HCT116 (cell line): ENCODE results near the gene MCM8. TPM values are rescaled to one million over a fixed set of nuclear protein-coding genes. Genes with fewer than 3 reads are reported as not detected.

Experiments used
- ATAC-seq: fragments of 200-7000 bp; cut with Tn5 transposase; 2 replicates; pipeline ENCODE4 v1.9.1; 2020; ENCODE audit warnings: mild to moderate bottlenecking, moderate library complexity
- BruUV-seq: library from RNA; stranded (reverse); fragments of 400-500 nt; replicated peaks from 2 replicates; lab custom pipeline; 2021; lab: Mats Ljungman, UMichigan
- CTCF ChIA-PET: fragments of 300-600 bp; sonication (Branson Sonifier 250); formaldehyde crosslinking; loops from one replicate; lab custom pipeline; 2021; ENCODE audit warnings: antibody characterized with exemption; lab: Charles Lee
- POLR2A ChIA-PET: fragments of 300-600, 350-600 bp; sonication (Branson Sonifier 250); formaldehyde crosslinking; loops from one replicate; lab custom pipeline; 2021; ENCODE audit warnings: antibody characterized with exemption; lab: Charles Lee
- RAD21 ChIA-PET, 2 experiments: fragments of 300-600 bp; sonication (Branson Sonifier 250); formaldehyde crosslinking; loops; one replicate each; lab custom pipeline; 2023; ENCODE audit warnings: low total read pairs in 2 of 2; ENCODE audit not compliant: uncharacterized antibody in 2 of 2, unreplicated experiment in 2 of 2, low non-redundant PET in 1 of 2; lab: Charles Lee
- DNase-seq: peaks from one replicate; pipeline ENCODE4 v3.0.0-alpha.2; 2010; ENCODE audit warnings: low read depth, low spot score
- H2AFZ ChIP-seq: fragments of 200-600 bp; shearing (Covaris generic), sonication (generic); 2 replicates; pipeline ENCODE4 v1.6.1; 2017; ENCODE audit warnings: low read depth, mixed run types, mixed read lengths, antibody characterized with exemption, low read length; ENCODE audit not compliant: poor library complexity, severe bottlenecking
- H3K27ac ChIP-seq: 2 replicates; pipeline ENCODE4 v1.5.1; 2012; ENCODE audit warnings: low read depth, low read length
- H3K27me3 ChIP-seq: fragments of 200-600 bp; sonication (generic); 2 replicates; pipeline ENCODE4 v1.6.1; 2016; ENCODE audit warnings: mixed run types, low read length, mixed read lengths; ENCODE audit not compliant: insufficient read depth
- H3K36me3 ChIP-seq, 2 experiments: fragments of 200-500 bp in 1 of 2; fragments of 200-600 bp in 1 of 2; sonication (Bioruptor generic) in 1 of 2; sonication (generic) in 1 of 2; 2 replicates each; pipeline versions ENCODE4 v1.5.1 to v1.6.1; 2014 to 2016; ENCODE audit warnings: low read length in 2 of 2, inconsistent platforms in 1 of 2, mixed read lengths in 1 of 2, mixed run types in 1 of 2; ENCODE audit not compliant: insufficient read depth in 2 of 2, control insufficient read depth in 1 of 2
- H3K4me1 ChIP-seq, 2 experiments: fragments of 200-600 bp in 1 of 2; sonication (generic) in 1 of 2; 2 replicates each; pipeline versions ENCODE4 v1.5.1 to v1.6.1; 2012 to 2017; ENCODE audit warnings: low read length in 2 of 2, inconsistent platforms in 1 of 2, mild to moderate bottlenecking in 1 of 2, mixed read lengths in 1 of 2, mixed run types in 1 of 2, moderate library complexity in 1 of 2; ENCODE audit not compliant: insufficient read depth in 2 of 2, control insufficient read depth in 1 of 2
- H3K4me2 ChIP-seq: fragments of 200-600 bp; sonication (generic); 2 replicates; pipeline ENCODE4 v1.6.1; 2017; ENCODE audit warnings: mixed run types, low read length, mixed read lengths
- H3K4me3 ChIP-seq, 2 experiments: fragments of 200-600 bp in 1 of 2; sonication (generic) in 1 of 2; replicated peaks in 1 of 2; 2 replicates each; pipeline ENCODE4 v1.5.1; 2011 to 2016; ENCODE audit warnings: low read length in 2 of 2, control low read depth in 1 of 2, low read depth in 1 of 2, mild to moderate bottlenecking in 1 of 2, mixed read lengths in 1 of 2, mixed run types in 1 of 2
- H3K79me2 ChIP-seq: fragments of 200-600 bp; sonication (generic); 2 replicates; pipeline ENCODE4 v1.6.1; 2017; ENCODE audit warnings: mild to moderate bottlenecking, mixed run types, low read length, moderate library complexity, mixed read lengths; ENCODE audit not compliant: insufficient read depth
- H3K9ac ChIP-seq: fragments of 200-600 bp; sonication (generic); 2 replicates; pipeline ENCODE4 v1.6.1; 2016; ENCODE audit warnings: low read length, mixed read lengths
- H3K9me2 ChIP-seq: fragments of 200-600 bp; sonication (generic), shearing (Covaris generic); 2 replicates; pipeline ENCODE4 v1.6.1; 2017; ENCODE audit warnings: mixed run types, mild to moderate bottlenecking, moderate library complexity; ENCODE audit not compliant: insufficient read depth
- H3K9me3 ChIP-seq, 2 experiments: fragments of 200-500 bp in 1 of 2; fragments of 200-600 bp in 1 of 2; sonication (Bioruptor generic) in 1 of 2; sonication (generic) in 1 of 2; 2 replicates each; pipeline ENCODE4 v1.6.1; 2014 to 2017; ENCODE audit warnings: low read length in 2 of 2, mixed read lengths in 2 of 2, inconsistent platforms in 1 of 2, low read depth in 1 of 2, mild to moderate bottlenecking in 1 of 2, mixed run types in 1 of 2, moderate library complexity in 1 of 2; ENCODE audit not compliant: control insufficient read depth in 1 of 2, insufficient read depth in 1 of 2
- H4K20me1 ChIP-seq: fragments of 200-600 bp; sonication (generic), shearing (Covaris generic); 2 replicates; pipeline ENCODE4 v1.6.1; 2017; ENCODE audit warnings: mixed run types, mild to moderate bottlenecking, moderate library complexity; ENCODE audit not compliant: insufficient read depth
- CBX3 ChIP-seq: IDR thresholded peaks from 2 replicates; pipeline ENCODE4 v1.6.1; 2012; ENCODE audit warnings: low read depth
- CEBPB ChIP-seq: IDR thresholded peaks from 2 replicates; pipeline ENCODE4 v1.6.1; 2012; ENCODE audit warnings: low read depth
- EZH2 ChIP-seq: fragments of 200-600 bp; sonication (generic); IDR thresholded peaks from 2 replicates; pipeline ENCODE4 v1.6.1; 2017; ENCODE audit warnings: antibody characterized with exemption, mixed run types
- EZH2phosphoT487 ChIP-seq: fragments of 200-600 bp; IDR thresholded peaks from 2 replicates; pipeline ENCODE4 v1.6.1; 2018; ENCODE audit warnings: antibody characterized with exemption, borderline replicate concordance
- JUND ChIP-seq: IDR thresholded peaks from 2 replicates; pipeline ENCODE4 v1.6.1; 2012
- RAD21 ChIP-seq: IDR thresholded peaks from 2 replicates; pipeline ENCODE4 v1.6.1; 2012; ENCODE audit warnings: low read depth, mild to moderate bottlenecking
- REST ChIP-seq: IDR thresholded peaks from 2 replicates; pipeline ENCODE4 v1.6.1; 2012; ENCODE audit warnings: low read depth
- SIN3A ChIP-seq: IDR thresholded peaks from 2 replicates; pipeline ENCODE4 v1.6.1; 2012; ENCODE audit warnings: low read depth
- SP1 ChIP-seq: IDR thresholded peaks from 2 replicates; pipeline ENCODE4 v1.6.1; 2012; ENCODE audit warnings: low read depth
- SRF ChIP-seq: IDR thresholded peaks from 2 replicates; pipeline ENCODE4 v1.6.1; 2012; ENCODE audit warnings: low read depth
- YY1 ChIP-seq: IDR thresholded peaks from 2 replicates; pipeline ENCODE4 v1.6.1; 2011; ENCODE audit warnings: low read length, low read depth, moderate library complexity, mild to moderate bottlenecking; ENCODE audit not compliant: insufficient replicate concordance; ENCODE audit errors: extremely low read depth
- ZFX ChIP-seq: fragments of 450-650 bp; IDR thresholded peaks from 2 replicates; pipeline ENCODE4 v1.6.1; 2017
- ZNF274 ChIP-seq: fragments of 200-500 bp; sonication (Bioruptor generic); IDR thresholded peaks from 2 replicates; pipeline ENCODE4 v1.6.1; 2014; ENCODE audit warnings: mild to moderate bottlenecking, low read depth, low read length, inconsistent platforms
- intact Hi-C: fragments of 100-400 bp; cut with micrococcal nuclease; formaldehyde crosslinking; loops from 2 replicates; pipeline ENCODE4 v1.10.0; 2022
- total RNA-seq: library from RNA; stranded (reverse); gene quantifications from one replicate; pipeline ENCODE4 v1.2.1, GENCODE V29; 2021; ENCODE audit not compliant: unreplicated experiment
- TF ChIP-seq, protein P1 (sequence below): IDR thresholded peaks from 2 replicates; pipeline ENCODE4 v1.6.1; 2012
- TF ChIP-seq, protein P2 (sequence below), 3 experiments: fragments of 200-600 bp in 1 of 3; sonication (generic) in 1 of 3; IDR thresholded peaks in 2 of 3; conservative IDR thresholded peaks in 1 of 3; 2 replicates each; pipeline ENCODE4 v1.5.1; 2012 to 2017; ENCODE audit warnings: low read depth in 2 of 3, low read length in 2 of 3, antibody characterized with exemption in 1 of 3, borderline replicate concordance in 1 of 3, control low read depth in 1 of 3, mild to moderate bottlenecking in 1 of 3, mixed read lengths in 1 of 3, mixed run types in 1 of 3, moderate library complexity in 1 of 3; ENCODE audit not compliant: insufficient read depth in 1 of 3
- TF ChIP-seq, protein P3 (sequence below): IDR thresholded peaks from 2 replicates; pipeline ENCODE4 v1.6.1; 2012

Gene MCM8
- total RNA-seq, 1 experiment from 2014 or later: 21.9 TPM

DNA sequence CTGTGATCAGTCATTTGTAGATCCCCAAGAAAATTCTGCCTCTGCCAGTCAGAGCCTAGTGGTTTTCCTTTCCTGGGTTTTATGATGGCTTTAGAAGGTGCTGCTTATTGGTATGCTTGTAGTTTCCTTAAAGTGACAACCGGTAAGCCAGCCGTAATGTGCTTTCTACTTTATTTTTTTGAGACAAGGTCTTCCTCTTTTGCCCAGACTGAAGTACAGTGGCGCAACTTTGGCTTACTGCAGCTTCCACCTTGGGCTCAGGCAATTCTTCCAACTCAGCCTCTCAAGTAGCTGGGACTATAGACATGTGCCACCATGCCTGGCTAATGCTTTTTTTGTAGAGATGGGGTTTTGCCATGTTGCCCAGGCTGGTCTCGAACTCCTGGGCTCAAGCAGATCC lies 23.5 kb downstream of the MCM8 start:
- no peak overlapping the region for H3K27ac ChIP-seq
- H3K4me2 ChIP-seq: no peak overlapping the region
- no peaks in the 10 kb centered on the region for H3K27me3 ChIP-seq
- no peak overlapping the region for H2AFZ ChIP-seq
- H3K9me3 ChIP-seq: no peaks in the 10 kb centered on the region
- H3K36me3 ChIP-seq: peaks cover 11 to 33% of the 10 kb centered on the region in 2 experiments; a peak in 3 of 4 replicates
- DNase-seq: no peak
- TF ChIP-seq CEBPB: no peak
- no peak for TF ChIP-seq JUND
- TF ChIP-seq SP1: no peak
- no peak for TF ChIP-seq REST
- no peak for TF ChIP-seq SIN3A
- no peak for TF ChIP-seq ZNF274
- no peak for TF ChIP-seq SRF
- TF ChIP-seq, protein P1, sequence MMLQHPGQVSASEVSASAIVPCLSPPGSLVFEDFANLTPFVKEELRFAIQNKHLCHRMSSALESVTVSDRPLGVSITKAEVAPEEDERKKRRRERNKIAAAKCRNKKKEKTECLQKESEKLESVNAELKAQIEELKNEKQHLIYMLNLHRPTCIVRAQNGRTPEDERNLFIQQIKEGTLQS: no peak
- TF ChIP-seq, protein P2, sequence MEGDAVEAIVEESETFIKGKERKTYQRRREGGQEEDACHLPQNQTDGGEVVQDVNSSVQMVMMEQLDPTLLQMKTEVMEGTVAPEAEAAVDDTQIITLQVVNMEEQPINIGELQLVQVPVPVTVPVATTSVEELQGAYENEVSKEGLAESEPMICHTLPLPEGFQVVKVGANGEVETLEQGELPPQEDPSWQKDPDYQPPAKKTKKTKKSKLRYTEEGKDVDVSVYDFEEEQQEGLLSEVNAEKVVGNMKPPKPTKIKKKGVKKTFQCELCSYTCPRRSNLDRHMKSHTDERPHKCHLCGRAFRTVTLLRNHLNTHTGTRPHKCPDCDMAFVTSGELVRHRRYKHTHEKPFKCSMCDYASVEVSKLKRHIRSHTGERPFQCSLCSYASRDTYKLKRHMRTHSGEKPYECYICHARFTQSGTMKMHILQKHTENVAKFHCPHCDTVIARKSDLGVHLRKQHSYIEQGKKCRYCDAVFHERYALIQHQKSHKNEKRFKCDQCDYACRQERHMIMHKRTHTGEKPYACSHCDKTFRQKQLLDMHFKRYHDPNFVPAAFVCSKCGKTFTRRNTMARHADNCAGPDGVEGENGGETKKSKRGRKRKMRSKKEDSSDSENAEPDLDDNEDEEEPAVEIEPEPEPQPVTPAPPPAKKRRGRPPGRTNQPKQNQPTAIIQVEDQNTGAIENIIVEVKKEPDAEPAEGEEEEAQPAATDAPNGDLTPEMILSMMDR (IDR thresholded peaks at IDR 0.05 in 2 of 3, conservative IDR thresholded peaks at IDR 0.05 in 1 of 3; ENCODE audit: borderline replicate concordance in 1 of 3, insufficient read depth in 1 of 3, low read depth in 2 of 3, low read length in 2 of 3): no peak
- TF ChIP-seq YY1: no peak
- no peak for TF ChIP-seq RAD21
- no peak for TF ChIP-seq EZH2phosphoT487
- TF ChIP-seq ZFX: no peak
- TF ChIP-seq EZH2: no peak
- no peak for TF ChIP-seq CBX3
- TF ChIP-seq, protein P3, sequence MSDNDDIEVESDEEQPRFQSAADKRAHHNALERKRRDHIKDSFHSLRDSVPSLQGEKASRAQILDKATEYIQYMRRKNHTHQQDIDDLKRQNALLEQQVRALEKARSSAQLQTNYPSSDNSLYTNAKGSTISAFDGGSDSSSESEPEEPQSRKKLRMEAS: no peak
- ChIA-PET POLR2A (no interaction called here), RAD21 (no interaction called here), CTCF (no interaction called here)
- H3K9ac ChIP-seq: no peak overlapping the region
- intact Hi-C loops: no loop called here
- peaks cover 5% of the 10 kb centered on the region; the same call in 1 of the 2 replicates for H3K79me2 ChIP-seq
- no peaks in the 10 kb centered on the region for H3K9me2 ChIP-seq
- H3K4me3 ChIP-seq: no peak overlapping the region
- no TSS peak for BruUV-seq
- peaks cover 0 to 4% of the 10 kb centered on the region in 2 experiments; a peak in 1 of 4 replicates for H3K4me1 ChIP-seq
- no peak for ATAC-seq
- H4K20me1 ChIP-seq: peaks cover 4% of the 10 kb centered on the region; the same call in 1 of the 2 replicates
